ENCODE results near the gene SLC35G3.

Gene SLC35G3

DNA sequence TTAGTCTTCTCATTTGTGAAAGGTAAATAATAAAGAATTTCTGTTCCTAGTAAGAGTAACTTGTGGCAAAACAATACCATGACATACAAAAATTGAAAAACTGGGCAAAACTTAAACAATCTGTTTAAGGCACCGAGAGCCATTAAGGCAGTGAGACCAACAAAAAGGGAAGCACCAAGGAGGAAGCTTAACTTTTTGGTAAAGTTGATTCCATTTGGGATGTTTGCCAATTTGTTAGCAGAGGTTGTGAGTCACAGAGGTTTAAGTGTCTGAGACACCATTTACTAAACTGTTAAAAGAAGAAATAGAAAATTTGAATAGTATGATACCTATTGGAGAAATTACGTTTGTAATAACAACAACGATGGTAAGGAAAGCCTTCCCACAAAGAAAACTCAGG, 4.9 kb downstream of the SLC35G3 start:
- TF ChIP-seq TOX (CRISPR knock-in tag; IDR thresholded peaks at IDR 0.05; ENCODE audit: borderline replicate concordance) (no peak), CSDC2 (CRISPR knock-in tag; IDR thresholded peaks at IDR 0.05) (no peak), ESRRG (CRISPR knock-in tag; IDR thresholded peaks at IDR 0.05) (no peak), ARNTL (CRISPR knock-in tag; IDR thresholded peaks at IDR 0.05; ENCODE audit: borderline replicate concordance, low read depth) (no peak), GLIS3 (CRISPR knock-in tag; IDR thresholded peaks at IDR 0.05) (no peak), RARB (CRISPR knock-in tag; IDR thresholded peaks at IDR 0.05) (no peak), ZNF70 (CRISPR knock-in tag; IDR thresholded peaks at IDR 0.05) (no peak), BACH2 (CRISPR knock-in tag; IDR thresholded peaks at IDR 0.05; ENCODE audit: borderline replicate concordance) (no peak), OSR1 (CRISPR knock-in tag; IDR thresholded peaks at IDR 0.05) (no peak)
- TF ChIP-seq, protein P1, sequence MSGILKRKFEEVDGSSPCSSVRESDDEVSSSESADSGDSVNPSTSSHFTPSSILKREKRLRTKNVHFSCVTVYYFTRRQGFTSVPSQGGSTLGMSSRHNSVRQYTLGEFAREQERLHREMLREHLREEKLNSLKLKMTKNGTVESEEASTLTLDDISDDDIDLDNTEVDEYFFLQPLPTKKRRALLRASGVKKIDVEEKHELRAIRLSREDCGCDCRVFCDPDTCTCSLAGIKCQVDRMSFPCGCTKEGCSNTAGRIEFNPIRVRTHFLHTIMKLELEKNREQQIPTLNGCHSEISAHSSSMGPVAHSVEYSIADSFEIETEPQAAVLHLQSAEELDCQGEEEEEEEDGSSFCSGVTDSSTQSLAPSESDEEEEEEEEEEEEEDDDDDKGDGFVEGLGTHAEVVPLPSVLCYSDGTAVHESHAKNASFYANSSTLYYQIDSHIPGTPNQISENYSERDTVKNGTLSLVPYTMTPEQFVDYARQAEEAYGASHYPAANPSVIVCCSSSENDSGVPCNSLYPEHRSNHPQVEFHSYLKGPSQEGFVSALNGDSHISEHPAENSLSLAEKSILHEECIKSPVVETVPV (CRISPR knock-in tag; IDR thresholded peaks at IDR 0.05) = no peak
- no peak for ATAC-seq

DNA sequence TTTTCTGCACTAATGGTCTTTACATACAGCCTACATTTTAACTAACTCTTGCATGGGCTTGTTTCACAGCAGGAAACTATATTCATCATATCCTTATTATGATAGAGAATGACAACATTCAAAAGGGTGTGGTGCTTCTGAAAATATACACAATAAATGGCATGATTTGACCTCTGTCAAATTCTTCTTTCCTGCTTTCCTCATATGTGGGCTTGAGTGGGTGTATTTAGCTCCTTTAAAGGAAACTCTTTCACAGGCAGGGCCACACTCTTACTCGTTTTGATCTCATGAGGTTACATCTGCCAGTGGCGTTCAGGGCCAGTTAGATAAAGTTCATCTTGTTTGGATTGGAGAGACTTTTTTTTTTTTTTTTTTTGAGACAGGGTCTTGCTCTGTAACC, 6.1 kb downstream of the SLC35G3 start:
- no peak for ATAC-seq
- TF ChIP-seq ARNTL (CRISPR knock-in tag; IDR thresholded peaks at IDR 0.05; ENCODE audit: borderline replicate concordance, low read depth) = no peak

DNA sequence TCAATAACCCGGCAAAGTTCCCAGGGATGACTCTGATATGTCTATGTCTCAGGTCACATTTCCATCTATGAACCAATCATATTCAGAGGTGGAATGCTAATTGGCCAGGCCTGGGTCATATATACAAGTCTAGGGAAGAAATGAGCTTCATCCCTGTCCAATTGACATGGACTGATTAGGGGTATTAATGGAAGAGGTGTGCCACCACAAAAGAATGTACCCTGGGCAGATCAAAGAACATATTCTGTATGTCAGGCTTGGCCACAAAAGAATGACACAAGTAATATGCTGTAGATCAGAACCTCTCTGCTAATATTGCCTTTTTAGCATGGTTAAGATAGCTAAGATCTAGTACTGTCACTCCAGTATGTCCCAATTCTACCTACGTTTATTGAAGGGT, 6.7 kb downstream of the SLC35G3 start:
- TF ChIP-seq ESRRG (CRISPR knock-in tag; IDR thresholded peaks at IDR 0.05) (no peak), TCF4 (CRISPR knock-in tag; IDR thresholded peaks at IDR 0.05; ENCODE audit: borderline replicate concordance) (no peak), TOX (CRISPR knock-in tag; IDR thresholded peaks at IDR 0.05; ENCODE audit: borderline replicate concordance) (no peak), OSR1 (CRISPR knock-in tag; IDR thresholded peaks at IDR 0.05) (no peak), ZC3H10 (CRISPR knock-in tag; IDR thresholded peaks at IDR 0.05) (no peak)
- TF ChIP-seq, protein P2, sequence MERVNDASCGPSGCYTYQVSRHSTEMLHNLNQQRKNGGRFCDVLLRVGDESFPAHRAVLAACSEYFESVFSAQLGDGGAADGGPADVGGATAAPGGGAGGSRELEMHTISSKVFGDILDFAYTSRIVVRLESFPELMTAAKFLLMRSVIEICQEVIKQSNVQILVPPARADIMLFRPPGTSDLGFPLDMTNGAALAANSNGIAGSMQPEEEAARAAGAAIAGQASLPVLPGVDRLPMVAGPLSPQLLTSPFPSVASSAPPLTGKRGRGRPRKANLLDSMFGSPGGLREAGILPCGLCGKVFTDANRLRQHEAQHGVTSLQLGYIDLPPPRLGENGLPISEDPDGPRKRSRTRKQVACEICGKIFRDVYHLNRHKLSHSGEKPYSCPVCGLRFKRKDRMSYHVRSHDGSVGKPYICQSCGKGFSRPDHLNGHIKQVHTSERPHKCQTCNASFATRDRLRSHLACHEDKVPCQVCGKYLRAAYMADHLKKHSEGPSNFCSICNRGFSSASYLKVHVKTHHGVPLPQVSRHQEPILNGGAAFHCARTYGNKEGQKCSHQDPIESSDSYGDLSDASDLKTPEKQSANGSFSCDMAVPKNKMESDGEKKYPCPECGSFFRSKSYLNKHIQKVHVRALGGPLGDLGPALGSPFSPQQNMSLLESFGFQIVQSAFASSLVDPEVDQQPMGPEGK (CRISPR knock-in tag; IDR thresholded peaks at IDR 0.05; ENCODE audit: borderline replicate concordance) = no peak
- TF ChIP-seq, protein P3, sequence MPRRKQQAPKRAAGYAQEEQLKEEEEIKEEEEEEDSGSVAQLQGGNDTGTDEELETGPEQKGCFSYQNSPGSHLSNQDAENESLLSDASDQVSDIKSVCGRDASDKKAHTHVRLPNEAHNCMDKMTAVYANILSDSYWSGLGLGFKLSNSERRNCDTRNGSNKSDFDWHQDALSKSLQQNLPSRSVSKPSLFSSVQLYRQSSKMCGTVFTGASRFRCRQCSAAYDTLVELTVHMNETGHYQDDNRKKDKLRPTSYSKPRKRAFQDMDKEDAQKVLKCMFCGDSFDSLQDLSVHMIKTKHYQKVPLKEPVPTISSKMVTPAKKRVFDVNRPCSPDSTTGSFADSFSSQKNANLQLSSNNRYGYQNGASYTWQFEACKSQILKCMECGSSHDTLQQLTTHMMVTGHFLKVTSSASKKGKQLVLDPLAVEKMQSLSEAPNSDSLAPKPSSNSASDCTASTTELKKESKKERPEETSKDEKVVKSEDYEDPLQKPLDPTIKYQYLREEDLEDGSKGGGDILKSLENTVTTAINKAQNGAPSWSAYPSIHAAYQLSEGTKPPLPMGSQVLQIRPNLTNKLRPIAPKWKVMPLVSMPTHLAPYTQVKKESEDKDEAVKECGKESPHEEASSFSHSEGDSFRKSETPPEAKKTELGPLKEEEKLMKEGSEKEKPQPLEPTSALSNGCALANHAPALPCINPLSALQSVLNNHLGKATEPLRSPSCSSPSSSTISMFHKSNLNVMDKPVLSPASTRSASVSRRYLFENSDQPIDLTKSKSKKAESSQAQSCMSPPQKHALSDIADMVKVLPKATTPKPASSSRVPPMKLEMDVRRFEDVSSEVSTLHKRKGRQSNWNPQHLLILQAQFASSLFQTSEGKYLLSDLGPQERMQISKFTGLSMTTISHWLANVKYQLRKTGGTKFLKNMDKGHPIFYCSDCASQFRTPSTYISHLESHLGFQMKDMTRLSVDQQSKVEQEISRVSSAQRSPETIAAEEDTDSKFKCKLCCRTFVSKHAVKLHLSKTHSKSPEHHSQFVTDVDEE (CRISPR knock-in tag; IDR thresholded peaks at IDR 0.05) = no peak
- ATAC-seq = no peak

DNA sequence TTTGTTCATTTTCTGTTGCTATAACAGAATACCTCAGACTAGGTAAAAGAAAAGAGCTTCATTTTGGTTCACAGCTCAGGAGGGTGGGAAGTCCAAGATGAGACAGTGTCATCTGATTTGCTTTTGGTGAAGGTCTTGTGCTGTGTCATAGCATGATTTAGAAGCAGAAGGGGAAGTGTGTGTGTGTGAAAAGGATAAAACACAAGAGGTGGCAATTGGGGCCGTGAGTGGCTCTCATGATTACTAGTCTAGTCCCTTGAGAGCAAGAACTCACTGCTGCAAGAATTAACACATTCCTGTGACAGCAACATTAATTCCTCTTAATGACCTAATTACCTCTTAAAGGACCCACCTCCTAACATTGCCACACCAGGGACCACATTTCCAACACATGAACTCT, 8.3 kb downstream of the SLC35G3 start:
- no peak for ATAC-seq
- TF ChIP-seq ZNF8 (CRISPR knock-in tag; IDR thresholded peaks at IDR 0.05) (no peak), TOX (CRISPR knock-in tag; IDR thresholded peaks at IDR 0.05; ENCODE audit: borderline replicate concordance) (no peak), ZNF565 (CRISPR knock-in tag; conservative IDR thresholded peaks at IDR 0.05; ENCODE audit: low read depth) (no peak), RARB (CRISPR knock-in tag; IDR thresholded peaks at IDR 0.05) (no peak), CSDC2 (CRISPR knock-in tag; IDR thresholded peaks at IDR 0.05) (no peak), ESRRG (CRISPR knock-in tag; IDR thresholded peaks at IDR 0.05) (no peak), BACH2 (CRISPR knock-in tag; IDR thresholded peaks at IDR 0.05; ENCODE audit: borderline replicate concordance) (no peak), ZNF70 (CRISPR knock-in tag; IDR thresholded peaks at IDR 0.05) (no peak)
- TF ChIP-seq, protein P4, sequence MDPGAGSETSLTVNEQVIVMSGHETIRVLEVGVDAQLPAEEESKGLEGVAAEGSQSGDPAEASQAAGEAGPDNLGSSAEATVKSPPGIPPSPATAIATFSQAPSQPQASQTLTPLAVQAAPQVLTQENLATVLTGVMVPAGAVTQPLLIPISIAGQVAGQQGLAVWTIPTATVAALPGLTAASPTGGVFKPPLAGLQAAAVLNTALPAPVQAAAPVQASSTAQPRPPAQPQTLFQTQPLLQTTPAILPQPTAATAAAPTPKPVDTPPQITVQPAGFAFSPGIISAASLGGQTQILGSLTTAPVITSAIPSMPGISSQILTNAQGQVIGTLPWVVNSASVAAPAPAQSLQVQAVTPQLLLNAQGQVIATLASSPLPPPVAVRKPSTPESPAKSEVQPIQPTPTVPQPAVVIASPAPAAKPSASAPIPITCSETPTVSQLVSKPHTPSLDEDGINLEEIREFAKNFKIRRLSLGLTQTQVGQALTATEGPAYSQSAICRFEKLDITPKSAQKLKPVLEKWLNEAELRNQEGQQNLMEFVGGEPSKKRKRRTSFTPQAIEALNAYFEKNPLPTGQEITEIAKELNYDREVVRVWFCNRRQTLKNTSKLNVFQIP (CRISPR knock-in tag; IDR thresholded peaks at IDR 0.05; ENCODE audit: borderline replicate concordance, low read depth) = no peak
- TF ChIP-seq, protein P5, sequence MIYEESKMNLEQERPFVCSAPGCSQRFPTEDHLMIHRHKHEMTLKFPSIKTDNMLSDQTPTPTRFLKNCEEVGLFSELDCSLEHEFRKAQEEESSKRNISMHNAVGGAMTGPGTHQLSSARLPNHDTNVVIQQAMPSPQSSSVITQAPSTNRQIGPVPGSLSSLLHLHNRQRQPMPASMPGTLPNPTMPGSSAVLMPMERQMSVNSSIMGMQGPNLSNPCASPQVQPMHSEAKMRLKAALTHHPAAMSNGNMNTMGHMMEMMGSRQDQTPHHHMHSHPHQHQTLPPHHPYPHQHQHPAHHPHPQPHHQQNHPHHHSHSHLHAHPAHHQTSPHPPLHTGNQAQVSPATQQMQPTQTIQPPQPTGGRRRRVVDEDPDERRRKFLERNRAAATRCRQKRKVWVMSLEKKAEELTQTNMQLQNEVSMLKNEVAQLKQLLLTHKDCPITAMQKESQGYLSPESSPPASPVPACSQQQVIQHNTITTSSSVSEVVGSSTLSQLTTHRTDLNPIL (CRISPR knock-in tag; IDR thresholded peaks at IDR 0.05; ENCODE audit: low read depth) = no peak
- TF ChIP-seq, protein P1 (CRISPR knock-in tag; IDR thresholded peaks at IDR 0.05) = no peak
